Heart left ventricle (tissue), 13 donors: ENCODE results near the gene BECN2.

ENCODE experiments used
- CTCF ChIP-seq, 12 donors: fragments of 200-600 bp; sonication (generic) in 4 of 12; IDR thresholded peaks; one replicate each; pipeline versions ENCODE4 v1.5.0 to v1.8.0; 2018 to 2022; ENCODE audit warnings: antibody characterized with exemption in 12 of 12, mild to moderate bottlenecking in 5 of 12
- POLR2A ChIP-seq, 2 donors: fragments of 450-650 bp; IDR thresholded peaks; one replicate each; pipeline ENCODE4 v1.6.1; 2017; ENCODE audit warnings: antibody characterized with exemption in 2 of 2, mild to moderate bottlenecking in 2 of 2, moderate library complexity in 2 of 2
- donor health status: ischemic (EF 13 %, LVEDD 7.1; RV severe dilation, severe dysfunction).
- donor health status: DM: no; HTN: yes; CAD: no.
- donor health status: DM: no; HTN: no; CAD: no.
- donor health status: ischemic (EF 25% LVEDD 6.9; RV normal size, moderate dysfunction).
- donor health status: ischemic (EF 25% LVEDD 5.7; RV mildly dilated, moderate dysfunction).
- donor health status: ischemic (EF 35%, LVEDD 5.7; RV mildly dilated, moderate dysfunction).
- donor health status: nonischemic (EF 11% LVEDD 7.7; RV severe dilation, severe dysfunction).
- donor health status: DM: yes; HTN: yes; CAD: no.
- donor health status: PGD.
- donor health status: ischemic (EF 29% LVEDD 5.4; RV normal size, mild dysfunction).
- donor health status: nonischemic (EF 23%, LVEDD 6.1; RV moderate dilation, normal function).

DNA sequence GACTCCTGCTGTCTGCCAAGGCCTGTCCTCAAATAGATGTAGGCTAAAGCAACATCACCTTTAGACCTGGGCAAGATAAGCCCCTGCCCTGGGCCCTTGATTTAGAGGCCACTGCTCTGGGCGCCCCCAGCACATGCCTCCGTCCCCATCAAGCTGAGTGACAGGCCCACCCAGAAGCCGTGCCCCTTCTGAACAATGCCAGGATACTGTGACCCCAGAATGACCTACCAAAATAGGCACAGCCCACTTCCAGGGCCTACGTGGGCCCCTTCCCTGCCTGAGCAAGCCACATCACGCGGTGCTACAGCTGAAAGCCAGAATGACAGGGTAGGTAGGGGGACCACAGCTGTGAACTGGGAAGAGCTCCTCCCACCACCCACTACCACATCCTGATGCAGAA, 24.7 kb upstream of the BECN2 start:
- TF ChIP-seq CTCF (IDR thresholded peaks at IDR 0.05) (no peak), POLR2A (IDR thresholded peaks at IDR 0.05) (no peak)
